ENCODE data around the gene GVQW3.

The GVQW3 gene

GRCh38 chr11:76380977-76381719, at the start of gene GVQW3, which contains the start of gene THAP12:
Gene GVQW3, plus strand, starts transcription at chr11:76381323. Its CDS starts 506 bp downstream, at chr11:76381829.
Gene THAP12, minus strand, starts transcription at chr11:76381132. Its CDS starts 296 bp downstream, at chr11:76380836.
- DNase-seq (ENCODE audit: low spot score), result peak; percentile 97

GRCh38 chr11:76334826-76335389, 46.2 kb upstream of the GVQW3 start:
- no peak for DNase-seq (ENCODE audit: low spot score)

GRCh38 chr11:76335842-76336241, 45.3 kb upstream of the GVQW3 start:
- no peak for DNase-seq (ENCODE audit: low spot score)

- no peak for DNase-seq (ENCODE audit: low spot score)
Observed at GRCh38 chr11:76336597-76336996, 44.5 kb upstream of the GVQW3 start.

GRCh38 chr11:76337469-76337868, 43.7 kb upstream of the GVQW3 start:
- no peak for DNase-seq (ENCODE audit: low spot score)

- no peak for DNase-seq (ENCODE audit: low spot score)
Observed at GRCh38 chr11:76337923-76338322, 43.2 kb upstream of the GVQW3 start.

- no peak for DNase-seq (ENCODE audit: low spot score)
Observed at GRCh38 chr11:76339221-76339620, 41.9 kb upstream of the GVQW3 start.

GRCh38 chr11:76347466-76347865, 33.7 kb upstream of the GVQW3 start:
- no peak for DNase-seq (ENCODE audit: low spot score)

GRCh38 chr11:76348348-76348747, 32.8 kb upstream of the GVQW3 start:
- DNase-seq (ENCODE audit: low spot score), result no peak

GRCh38 chr11:76355172-76355571, 26.0 kb upstream of the GVQW3 start:
- DNase-seq (ENCODE audit: low spot score), result no peak

- no peak for DNase-seq (ENCODE audit: low spot score)
Observed at GRCh38 chr11:76361374-76361773, 19.7 kb upstream of the GVQW3 start.

- DNase-seq (ENCODE audit: low spot score), result no peak
Observed at GRCh38 chr11:76361776-76362175, 19.3 kb upstream of the GVQW3 start.

- DNase-seq (ENCODE audit: low spot score), result no peak
Observed at GRCh38 chr11:76362716-76363115, 18.4 kb upstream of the GVQW3 start.

GRCh38 chr11:76365038-76365679, 16.0 kb upstream of the GVQW3 start:
- no peak for DNase-seq (ENCODE audit: low spot score)

GRCh38 chr11:76368490-76368889, 12.6 kb upstream of the GVQW3 start:
- no peak for DNase-seq (ENCODE audit: low spot score)

- no peak for DNase-seq (ENCODE audit: low spot score)
Observed at GRCh38 chr11:76369406-76369805, 11.7 kb upstream of the GVQW3 start.

- DNase-seq (ENCODE audit: low spot score), result no peak
Observed at GRCh38 chr11:76371170-76371569, 10.0 kb upstream of the GVQW3 start.

- DNase-seq (ENCODE audit: low spot score), result no peak
Observed at GRCh38 chr11:76376746-76377558, 4.2 kb upstream of the GVQW3 start.

GRCh38 chr11:76379807-76380158, 1.3 kb upstream of the GVQW3 start:
- DNase-seq (ENCODE audit: low spot score), result no peak

GRCh38 chr11:76380159-76380976, 755 bp upstream of the GVQW3 start:
- peak; percentile 14 for DNase-seq (ENCODE audit: low spot score)

- DNase-seq (ENCODE audit: low spot score), result no peak
Observed at GRCh38 chr11:76382209-76382608, 1.1 kb downstream of the GVQW3 start.

- no peak for DNase-seq (ENCODE audit: low spot score)
Observed at GRCh38 chr11:76385903-76386302, 4.8 kb downstream of the GVQW3 start.

Data from LoVo (cell line).